PC-9 (cell line): ENCODE data around the gene SNTG2. TPM values are rescaled to one million over a fixed set of nuclear protein-coding genes. Genes with fewer than 3 reads are reported as not detected.

Experiments
- BruUV-seq: library from RNA; stranded (reverse); fragments of 400-500 nt; replicated peaks from 2 replicates; lab custom pipeline; 2021; lab: Mats Ljungman, UMichigan
- CTCF ChIA-PET: fragments of 300-600 bp; sonication (Branson Sonifier 250); formaldehyde crosslinking; loops from one replicate; lab custom pipeline; 2022; ENCODE audit warnings: antibody characterized with exemption; lab: Charles Lee
- POLR2A ChIA-PET: fragments of 300-600 bp; sonication (Branson Sonifier 250); formaldehyde crosslinking; loops from one replicate; lab custom pipeline; 2022; ENCODE audit warnings: antibody characterized with exemption; ENCODE audit not compliant: unreplicated experiment; lab: Charles Lee
- DNase-seq, 2 experiments: peaks; one replicate each; pipeline versions ENCODE4 v3.0.0 to v3.0.0-alpha.2; 2015 to 2022; ENCODE audit warnings: mixed read lengths in 1 of 2
- H2AFZ ChIP-seq: fragments of 200-600 bp; sonication (generic); 2 replicates; pipeline ENCODE4 v1.8.1; 2017; ENCODE audit warnings: antibody characterized with exemption
- H3F3A ChIP-seq: fragments of 200-600 bp; sonication (generic); 2 replicates; pipeline ENCODE4 v1.8.1; 2017; ENCODE audit warnings: antibody characterized with exemption, mild to moderate bottlenecking, low read depth; ENCODE audit not compliant: insufficient read depth
- H3K27ac ChIP-seq: fragments of 200-600 bp; sonication (generic); 2 replicates; pipeline ENCODE4 v1.6.1; 2016; ENCODE audit warnings: mixed run types
- H3K27me3 ChIP-seq: fragments of 200-600 bp; sonication (generic); 2 replicates; pipeline ENCODE4 v1.6.1; 2016; ENCODE audit warnings: low read depth, mixed run types; ENCODE audit not compliant: insufficient read depth
- H3K36me3 ChIP-seq: fragments of 200-600 bp; sonication (generic); 2 replicates; pipeline ENCODE4 v1.6.1; 2016; ENCODE audit warnings: low read depth, mixed run types
- H3K4me1 ChIP-seq: fragments of 200-600 bp; sonication (generic); replicated peaks from 2 replicates; pipeline ENCODE4 v1.6.1; 2016; ENCODE audit warnings: mixed run types; ENCODE audit not compliant: insufficient read depth
- H3K4me2 ChIP-seq: fragments of 200-600 bp; sonication (generic); 2 replicates; pipeline ENCODE4 v1.6.1; 2017; ENCODE audit warnings: mixed run types
- H3K4me3 ChIP-seq: fragments of 200-600 bp; sonication (generic); 2 replicates; pipeline ENCODE4 v1.6.1; 2016; ENCODE audit warnings: mixed run types
- H3K79me2 ChIP-seq: fragments of 200-600 bp; sonication (generic); 2 replicates; pipeline ENCODE4 v1.6.1; 2017; ENCODE audit warnings: low read depth, mixed run types
- H3K9me2 ChIP-seq: fragments of 200-600 bp; sonication (generic); 2 replicates; pipeline ENCODE4 v1.8.1; 2017; ENCODE audit warnings: mild to moderate bottlenecking; ENCODE audit not compliant: insufficient read depth
- H3K9me3 ChIP-seq: fragments of 200-600 bp; sonication (generic); 2 replicates; pipeline ENCODE4 v1.8.1; 2016; ENCODE audit warnings: low read depth; ENCODE audit not compliant: insufficient read depth
- H4K20me1 ChIP-seq: fragments of 200-600 bp; sonication (generic); 2 replicates; pipeline ENCODE4 v1.8.1; 2017; ENCODE audit not compliant: insufficient read depth
- CTCF ChIP-seq: fragments of 200-600 bp; sonication (generic); conservative IDR thresholded peaks from 2 replicates; pipeline ENCODE4 v1.6.1; 2017; ENCODE audit warnings: mixed run types, antibody characterized with exemption, mild to moderate bottlenecking, moderate library complexity
- EZH2 ChIP-seq: fragments of 200-600 bp; sonication (generic); IDR thresholded peaks from 2 replicates; pipeline ENCODE4 v1.8.0; 2017; ENCODE audit warnings: antibody characterized with exemption, low read depth
- intact Hi-C: fragments of 100-400 bp; cut with micrococcal nuclease; formaldehyde crosslinking; loops from one replicate; pipeline ENCODE4 v1.10.0; 2022; ENCODE audit not compliant: unreplicated experiment
- total RNA-seq: library from RNA; stranded (reverse); gene quantifications from 2 replicates; pipeline ENCODE4 v1.2.3, GENCODE V29; 2021

Gene SNTG2
- total RNA-seq, 1 experiment from 2014 or later, result not detected

DNA sequence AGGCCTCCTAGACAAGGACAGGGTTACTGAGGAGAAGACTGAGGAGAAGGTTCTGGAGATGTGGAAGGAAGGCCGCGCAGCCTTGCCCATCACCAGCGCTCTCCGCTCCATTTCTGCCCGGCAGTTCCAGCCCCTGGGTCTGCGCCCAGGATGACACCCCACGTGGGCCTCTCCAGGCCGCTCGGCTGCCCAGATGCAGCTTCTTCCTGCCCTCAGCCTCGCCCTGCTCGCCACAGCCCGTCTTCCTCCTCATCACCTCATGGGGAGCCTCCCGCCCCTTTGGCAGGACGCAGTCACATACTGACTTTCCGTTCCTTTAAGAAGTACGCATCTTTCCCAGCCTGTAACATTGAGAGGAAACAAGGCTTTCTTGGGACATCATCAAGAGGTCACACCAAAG, 37.1 kb downstream of the SNTG2 start:
- H3K4me1 ChIP-seq, result no peaks in the 10 kb centered on the region
- no peak overlapping the region for H2AFZ ChIP-seq
- intact Hi-C loops, result no loop called here
- no peaks in the 10 kb centered on the region for H3K79me2 ChIP-seq
- no peak overlapping the region for H3K4me2 ChIP-seq
- H3K27me3 ChIP-seq, result peaks cover 51% of the 10 kb centered on the region
- no peaks in the 10 kb centered on the region for H3K36me3 ChIP-seq
- ChIA-PET CTCF (no interaction called here), POLR2A (no interaction called here)
- H3K4me3 ChIP-seq, result no peak overlapping the region
- H3K9me2 ChIP-seq, result no peaks in the 10 kb centered on the region
- H4K20me1 ChIP-seq, result no peaks in the 10 kb centered on the region
- H3F3A ChIP-seq, result no peaks in the 10 kb centered on the region
- DNase-seq, result no peak
- no TSS peak for BruUV-seq
- H3K27ac ChIP-seq, result no peak overlapping the region
- H3K9me3 ChIP-seq, result no peaks in the 10 kb centered on the region
- TF ChIP-seq CTCF, result no peak
- TF ChIP-seq EZH2, result no peak

DNA sequence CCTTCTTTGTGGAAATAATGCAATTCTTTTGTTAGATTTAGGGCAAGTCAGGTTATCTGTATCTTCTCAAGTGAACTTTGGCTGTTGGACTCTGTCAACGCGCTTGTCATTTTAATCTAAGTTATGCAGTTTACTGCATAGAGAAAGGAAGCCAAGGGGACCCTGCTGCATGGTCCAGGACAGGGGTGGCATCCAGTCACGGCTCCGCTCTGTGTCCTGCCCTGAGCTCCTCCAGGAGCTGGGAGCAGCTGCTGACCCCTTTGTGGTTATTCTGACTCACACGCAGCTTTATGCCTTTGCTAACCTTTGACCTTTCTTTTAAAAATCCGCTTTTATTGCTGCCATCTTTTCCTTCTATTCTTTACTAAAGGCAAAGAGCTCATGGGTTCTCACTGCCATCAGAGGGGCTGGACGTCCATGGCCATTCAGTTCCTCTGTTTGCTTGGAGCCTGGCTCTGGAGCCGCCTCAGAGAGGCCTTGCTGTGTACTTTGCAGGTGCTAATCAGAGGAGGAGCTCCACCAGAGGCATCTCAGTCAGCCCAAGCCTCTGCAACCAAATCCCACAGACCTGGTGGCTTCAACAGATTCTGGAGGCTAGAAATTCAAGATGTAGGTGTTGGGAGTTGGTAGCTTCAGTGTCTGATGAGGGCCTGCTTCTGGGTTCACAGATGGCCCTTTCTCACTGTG, 39.3 kb downstream of the SNTG2 start:
- no peaks in the 10 kb centered on the region for H3F3A ChIP-seq
- no peak overlapping the region for H3K4me3 ChIP-seq
- no peaks in the 10 kb centered on the region for H3K36me3 ChIP-seq
- ChIA-PET POLR2A (no interaction called here), CTCF (no interaction called here)
- no peak overlapping the region for H3K27ac ChIP-seq
- H3K9me3 ChIP-seq, result no peaks in the 10 kb centered on the region
- no peak overlapping the region for H3K4me2 ChIP-seq
- H3K4me1 ChIP-seq, result no peaks in the 10 kb centered on the region
- H2AFZ ChIP-seq, result no peak overlapping the region
- TF ChIP-seq CTCF, result no peak
- no peak for TF ChIP-seq EZH2
- no TSS peak for BruUV-seq
- DNase-seq, result no peak
- H3K27me3 ChIP-seq, result peaks cover 30% of the 10 kb centered on the region
- H4K20me1 ChIP-seq, result no peaks in the 10 kb centered on the region
- no peaks in the 10 kb centered on the region for H3K79me2 ChIP-seq
- no peaks in the 10 kb centered on the region for H3K9me2 ChIP-seq
- intact Hi-C loops, result no loop called here

- no peak overlapping the region for H3K27ac ChIP-seq
- H3K4me3 ChIP-seq, result no peak overlapping the region
- H3K36me3 ChIP-seq, result no peaks in the 10 kb centered on the region
- POLR2A ChIA-PET, result no interaction called here
- no peaks in the 10 kb centered on the region for H3F3A ChIP-seq
- H3K79me2 ChIP-seq, result no peaks in the 10 kb centered on the region
- H3K9me2 ChIP-seq, result no peaks in the 10 kb centered on the region
- no peak overlapping the region for H3K4me2 ChIP-seq
- no TSS peak for BruUV-seq
- H3K27me3 ChIP-seq, result peaks cover 20% of the 10 kb centered on the region
- no peaks in the 10 kb centered on the region for H4K20me1 ChIP-seq
- no peak overlapping the region for H2AFZ ChIP-seq
- no peaks in the 10 kb centered on the region for H3K4me1 ChIP-seq
- CTCF ChIA-PET, result no interaction called here
- no peak for TF ChIP-seq EZH2
- no peak for TF ChIP-seq CTCF
- DNase-seq, result no peak
- H3K9me3 ChIP-seq, result no peaks in the 10 kb centered on the region
- intact Hi-C loops, result no loop called here
These were observed 40.3 kb downstream of the SNTG2 start for GRCh38 chr2:990970-991369.
